Renal cortex interstitium (tissue), 11 donors: ENCODE measurements around the gene ALKBH4. TPM values are rescaled to one million over a fixed set of nuclear protein-coding genes. Genes with fewer than 3 reads are reported as not detected.
"Not testable (repeated sequence)": the region's sequence is repeated elsewhere in the genome, so short reads cannot be mapped to it uniquely, and the experiment has no call there.

ENCODE experiments used
- DNase-seq, 11 donors: peaks; one replicate each; pipeline ENCODE4 v3.0.0-alpha.2; 2013; ENCODE audit warnings: low read depth in 9 of 11, low spot score in 4 of 11; ENCODE audit errors: extremely low read depth in 1 of 11
- polyA plus RNA-seq, 3 donors: library from polyadenylated mRNA; unstranded; fragments of 120-200 nt; gene quantifications; one replicate each; pipeline ENCODE4 v1.2.1, GENCODE V29; 2013; ENCODE audit not compliant: insufficient read length in 3 of 3

ALKBH4 gene
- polyA plus RNA-seq, 3 donors = 10.6 to 13.3 (median 12.9) TPM

DNA sequence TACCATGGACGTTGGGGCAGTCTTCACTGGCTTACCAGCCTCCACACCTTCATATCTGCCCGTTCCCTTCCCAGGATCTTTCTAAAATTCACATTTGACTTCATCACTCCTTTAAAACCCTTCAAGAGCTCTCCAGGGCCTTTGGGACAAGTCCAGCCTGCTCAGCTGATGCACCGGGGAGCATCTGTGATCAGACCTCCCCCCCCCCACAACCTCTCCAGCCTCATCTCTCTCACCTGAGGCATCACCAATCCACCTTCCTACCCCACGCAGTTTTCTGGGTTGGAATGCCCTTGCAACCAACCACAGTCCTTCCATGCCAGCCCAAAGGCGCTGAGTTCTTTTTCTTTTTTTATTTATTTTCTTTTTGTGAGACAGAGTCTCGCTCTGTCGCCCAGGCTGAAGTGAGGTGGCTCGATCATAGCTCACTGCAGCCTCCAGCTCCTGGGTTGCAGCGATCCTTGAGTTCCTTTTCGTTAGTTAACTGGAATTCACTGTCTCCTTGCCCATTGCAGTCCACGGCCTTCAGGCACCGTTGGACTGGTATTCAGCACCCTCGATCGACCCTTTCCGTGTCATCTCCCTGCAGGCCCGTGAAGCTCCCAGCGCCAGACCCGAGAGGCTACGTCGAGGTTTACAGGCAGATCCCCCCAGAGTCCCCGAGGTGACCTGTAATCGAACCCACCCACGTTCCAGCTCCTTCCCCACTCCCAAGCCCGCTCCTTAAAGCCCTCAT is 654 bp downstream of the ALKBH4 start:
- DNase-seq = no peak

- no peak for DNase-seq
Observed at GRCh38 chr7:102460467-102460866, 4.2 kb downstream of the ALKBH4 start.

DNA sequence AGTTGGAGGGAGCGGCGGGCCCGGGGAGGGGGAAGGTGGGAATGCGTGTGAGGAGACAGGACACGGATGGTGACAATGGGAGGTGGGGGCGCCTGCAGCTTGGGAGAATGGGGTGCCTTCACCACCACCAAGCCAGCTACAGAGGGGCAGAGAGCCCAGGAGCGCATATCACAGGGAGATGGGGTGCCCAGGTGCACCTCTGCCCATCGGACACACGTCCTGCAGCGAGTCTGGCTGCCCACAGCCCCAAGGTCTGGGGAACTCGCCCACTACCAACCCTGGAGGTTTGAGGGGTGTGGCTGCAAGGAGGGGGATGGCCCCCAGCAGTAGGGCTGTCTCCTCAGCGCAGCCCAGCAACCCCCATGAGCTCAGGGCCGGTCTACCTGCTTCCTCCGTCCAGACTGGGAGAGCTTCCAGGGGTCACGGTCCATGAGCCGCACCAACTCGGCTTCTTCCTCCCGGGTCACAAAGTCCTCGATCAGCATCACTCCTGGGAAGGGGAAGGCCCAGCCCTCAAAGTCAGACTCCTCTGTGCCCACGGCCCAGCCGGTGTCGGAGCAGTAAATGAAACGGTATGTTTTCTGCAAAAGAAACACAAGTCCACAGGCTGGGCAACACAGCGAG is 5.3 kb downstream of the ALKBH4 start:
- no peak for DNase-seq

- no peak for DNase-seq
Observed at GRCh38 chr7:102457352-102457924, 7.2 kb downstream of the ALKBH4 start.

DNA sequence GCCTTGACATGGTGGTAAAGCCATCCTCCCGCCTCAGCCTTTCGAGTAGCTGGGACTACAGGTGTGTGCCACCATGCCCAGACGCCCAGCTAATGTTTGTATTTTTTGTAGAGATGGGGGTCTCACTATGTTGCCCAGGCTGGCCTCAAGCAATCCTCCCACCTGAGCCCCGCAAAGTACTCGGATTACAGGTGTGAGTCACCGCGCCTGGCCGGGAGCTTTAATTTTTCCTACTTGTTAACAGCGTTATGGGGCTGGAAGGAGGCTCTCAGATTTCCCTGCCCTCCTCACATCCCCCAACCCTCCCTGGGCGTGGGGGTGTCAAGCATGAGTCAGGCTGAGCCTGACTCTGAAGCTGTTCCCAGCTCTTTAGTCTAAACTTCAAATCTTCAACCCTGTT is 8.3 kb downstream of the ALKBH4 start:
- DNase-seq = no peak

DNA sequence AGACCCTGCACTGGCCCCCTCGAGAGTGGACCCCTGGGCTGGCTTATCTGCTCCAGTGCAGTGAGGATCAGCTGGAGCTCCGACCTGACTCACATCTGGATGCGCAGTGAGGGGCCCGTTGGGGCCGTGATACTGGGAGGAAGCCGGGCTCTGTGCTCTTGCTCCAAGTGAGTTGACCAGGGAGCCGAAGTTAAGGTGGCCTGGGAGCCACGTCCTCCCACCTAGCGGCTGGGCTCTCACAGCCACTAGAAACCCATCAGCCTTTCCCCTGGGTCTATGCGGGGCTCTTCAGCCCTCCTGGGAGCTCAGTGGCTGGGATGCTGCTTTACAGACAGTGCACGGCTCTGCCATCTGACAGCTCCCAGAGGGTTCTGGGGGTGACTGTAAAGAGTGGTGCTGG is 9.1 kb downstream of the ALKBH4 start:
- DNase-seq = no peak

DNA sequence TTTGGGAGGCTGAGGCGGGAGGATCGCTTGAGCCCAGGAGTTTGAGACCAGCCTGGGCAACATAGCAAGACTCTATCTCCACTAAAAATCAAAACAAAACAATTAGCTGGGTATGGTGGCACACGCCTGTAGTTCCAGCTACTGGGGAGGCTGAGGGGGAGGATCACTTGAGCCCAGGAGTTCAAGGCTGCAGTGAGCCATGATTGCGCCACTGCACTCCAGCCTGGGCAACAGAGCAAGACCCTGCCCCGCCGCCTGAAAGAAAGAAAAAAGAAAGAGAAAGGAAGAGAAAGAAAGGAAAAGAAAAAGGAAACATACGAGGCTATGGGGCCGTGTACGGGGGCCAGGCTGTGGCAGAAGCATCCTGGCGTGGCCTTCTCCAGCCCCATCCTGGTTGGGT is 9.7 kb downstream of the ALKBH4 start:
- DNase-seq = not testable (repeated sequence)

DNA sequence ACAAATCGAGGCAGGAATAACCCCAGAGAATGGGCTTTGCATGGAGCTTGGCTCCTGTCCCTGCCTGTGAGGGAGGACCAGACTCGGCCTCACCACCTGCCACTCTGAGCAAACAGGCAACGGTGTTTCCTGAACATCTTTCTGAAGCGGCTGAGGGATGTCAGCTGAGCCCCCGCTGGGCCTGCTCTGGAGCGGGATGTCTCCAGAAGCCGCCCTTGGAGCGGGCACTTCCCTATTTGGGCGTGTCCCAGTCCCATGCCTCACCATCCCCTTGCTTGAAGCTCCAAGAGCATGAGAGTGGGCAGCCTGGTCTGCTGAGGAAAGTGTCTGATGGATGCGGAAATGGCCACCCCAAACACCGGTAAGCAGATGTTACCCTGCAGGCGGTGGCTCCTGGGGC is 10.2 kb downstream of the ALKBH4 start:
- DNase-seq = no peak

DNA sequence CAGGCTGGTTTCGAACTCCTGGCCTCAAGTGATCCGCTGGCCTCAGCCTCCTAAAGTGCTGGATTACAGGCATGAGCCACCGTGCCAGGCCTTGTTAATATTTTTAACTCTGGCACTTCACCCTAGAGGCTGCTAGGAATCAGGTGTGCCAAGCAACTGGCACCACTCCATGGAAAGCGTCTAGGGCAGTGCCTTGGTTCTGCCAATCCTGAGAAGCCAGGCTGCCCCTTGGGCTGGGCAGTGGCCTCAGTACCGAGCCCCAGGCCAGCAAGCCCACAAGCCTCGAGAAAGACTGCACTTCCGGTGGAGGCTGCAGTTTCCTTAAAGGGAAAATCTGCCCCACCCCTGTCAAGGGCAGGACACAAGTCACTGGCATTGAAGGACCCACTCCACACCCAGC is 11.3 kb downstream of the ALKBH4 start:
- no peak for DNase-seq

DNA sequence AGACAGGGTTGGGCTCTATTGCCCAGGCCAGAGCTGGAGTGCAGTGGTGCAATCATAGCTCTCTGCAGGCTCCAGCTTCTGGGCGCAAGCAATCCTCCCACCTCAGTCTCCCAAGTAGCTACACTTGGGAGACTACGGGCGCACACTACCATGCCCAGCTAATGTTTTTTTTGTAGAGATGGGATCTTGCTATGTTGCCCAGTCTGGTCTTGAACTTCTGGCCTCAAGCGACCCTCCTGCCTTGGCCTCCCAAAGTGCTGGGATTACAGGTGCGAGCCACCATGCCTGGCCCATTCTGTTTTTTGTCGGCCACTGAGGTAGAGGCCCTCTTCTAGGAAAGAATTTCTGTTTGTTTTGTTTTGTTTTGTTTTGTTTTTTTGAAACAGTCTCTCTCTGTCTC is 12.2 kb downstream of the ALKBH4 start:
- DNase-seq = no peak

- DNase-seq = no peak
Observed at GRCh38 chr7:102451371-102452054, 13.2 kb downstream of the ALKBH4 start.

DNA sequence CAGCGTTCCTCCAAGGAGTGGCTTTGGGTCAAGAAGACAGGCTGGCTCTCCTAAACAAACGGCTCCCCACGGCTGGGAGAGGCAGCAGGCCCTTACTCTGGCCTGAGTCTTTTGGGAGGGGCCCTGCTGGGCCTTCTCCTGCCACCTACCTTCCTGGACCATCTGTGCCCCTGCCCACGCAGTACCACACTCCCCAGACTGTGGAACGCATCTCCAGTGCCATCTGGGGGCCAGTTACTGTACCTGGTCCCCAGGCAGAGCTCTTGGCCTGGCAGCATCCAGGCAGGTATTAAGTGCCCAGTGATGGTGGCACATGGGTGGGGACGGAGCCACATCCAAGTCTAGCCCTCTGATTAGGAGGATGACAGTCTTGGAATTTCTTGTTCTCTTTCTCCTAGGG is 14.4 kb downstream of the ALKBH4 start:
- no peak for DNase-seq

DNA sequence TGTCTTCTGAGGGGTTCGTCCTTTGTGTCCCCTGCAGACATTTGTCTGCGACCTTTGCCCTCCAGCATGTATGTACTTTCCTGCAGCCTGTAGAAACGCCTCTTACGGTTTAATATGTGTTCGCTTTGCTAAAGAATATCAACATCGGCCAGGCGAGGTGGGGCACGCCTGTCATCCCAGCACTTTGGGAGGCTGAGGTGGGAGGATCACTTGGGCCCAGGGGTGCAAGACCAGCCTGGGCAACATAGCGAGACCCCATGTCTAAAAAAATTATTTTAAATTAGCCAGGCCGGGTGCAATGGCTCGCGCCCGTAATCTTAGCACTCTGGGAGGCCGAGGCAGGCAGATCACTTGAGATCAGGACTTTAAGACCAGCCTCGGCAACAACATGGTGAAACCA is 15.5 kb downstream of the ALKBH4 start:
- no peak for DNase-seq

GRCh38 chr7:102447311-102447710 is 17.4 kb downstream of the ALKBH4 start:
- DNase-seq = no peak

- DNase-seq = no peak
Observed at GRCh38 chr7:102446387-102447156, 18.1 kb downstream of the ALKBH4 start.

GRCh38 chr7:102445674-102446071 is 19.0 kb downstream of the ALKBH4 start:
- DNase-seq = no peak

DNA sequence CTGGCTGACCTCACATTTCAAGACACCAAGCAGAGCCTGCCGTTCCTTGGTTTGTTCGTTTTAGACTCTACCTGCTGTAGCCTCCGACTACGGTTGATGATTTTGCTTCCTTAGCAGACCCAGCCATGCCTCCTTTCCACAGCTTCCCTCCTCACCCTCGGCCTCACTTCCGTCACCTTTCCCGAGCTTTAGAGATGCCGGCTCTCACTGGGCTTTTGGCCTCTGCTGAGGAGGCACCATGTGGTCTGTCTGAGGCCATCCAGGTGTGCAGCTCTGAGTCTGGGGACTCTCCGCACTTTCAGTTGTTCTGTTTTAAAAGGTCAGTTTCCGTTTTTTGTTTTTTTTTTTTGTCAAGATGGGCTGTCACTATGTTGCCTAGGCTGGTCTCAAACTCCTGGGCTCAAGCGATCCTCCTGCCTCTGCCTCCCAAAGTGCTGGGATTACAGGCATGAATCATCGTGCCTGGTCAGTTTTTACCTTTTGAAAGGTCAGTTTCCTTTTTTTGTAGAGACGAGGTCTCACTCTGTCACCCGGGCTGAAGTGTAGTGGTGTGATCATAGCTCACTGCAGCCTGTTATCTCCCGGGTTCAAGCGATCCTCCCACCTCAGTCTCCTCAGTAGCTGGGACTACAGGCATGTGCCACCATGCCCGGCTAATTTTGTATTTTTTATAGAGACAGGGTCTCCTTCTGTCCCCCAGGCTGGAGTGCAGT is 19.5 kb downstream of the ALKBH4 start:
- no peak for DNase-seq

GRCh38 chr7:102439963-102440795 is 24.5 kb downstream of the ALKBH4 start:
- no peak for DNase-seq
